HG02970 (cell line): ENCODE data around the gene PRRT1.

Experiments used
- ATAC-seq: cut with Tn5 transposase; IDR thresholded peaks from one replicate; pipeline ENCODE4 v1.9.1; 2021; ENCODE audit warnings: mild to moderate bottlenecking, moderate library complexity, moderate number of reproducible peaks; ENCODE audit not compliant: unreplicated experiment, low FRiP score

The PRRT1 gene

DNA sequence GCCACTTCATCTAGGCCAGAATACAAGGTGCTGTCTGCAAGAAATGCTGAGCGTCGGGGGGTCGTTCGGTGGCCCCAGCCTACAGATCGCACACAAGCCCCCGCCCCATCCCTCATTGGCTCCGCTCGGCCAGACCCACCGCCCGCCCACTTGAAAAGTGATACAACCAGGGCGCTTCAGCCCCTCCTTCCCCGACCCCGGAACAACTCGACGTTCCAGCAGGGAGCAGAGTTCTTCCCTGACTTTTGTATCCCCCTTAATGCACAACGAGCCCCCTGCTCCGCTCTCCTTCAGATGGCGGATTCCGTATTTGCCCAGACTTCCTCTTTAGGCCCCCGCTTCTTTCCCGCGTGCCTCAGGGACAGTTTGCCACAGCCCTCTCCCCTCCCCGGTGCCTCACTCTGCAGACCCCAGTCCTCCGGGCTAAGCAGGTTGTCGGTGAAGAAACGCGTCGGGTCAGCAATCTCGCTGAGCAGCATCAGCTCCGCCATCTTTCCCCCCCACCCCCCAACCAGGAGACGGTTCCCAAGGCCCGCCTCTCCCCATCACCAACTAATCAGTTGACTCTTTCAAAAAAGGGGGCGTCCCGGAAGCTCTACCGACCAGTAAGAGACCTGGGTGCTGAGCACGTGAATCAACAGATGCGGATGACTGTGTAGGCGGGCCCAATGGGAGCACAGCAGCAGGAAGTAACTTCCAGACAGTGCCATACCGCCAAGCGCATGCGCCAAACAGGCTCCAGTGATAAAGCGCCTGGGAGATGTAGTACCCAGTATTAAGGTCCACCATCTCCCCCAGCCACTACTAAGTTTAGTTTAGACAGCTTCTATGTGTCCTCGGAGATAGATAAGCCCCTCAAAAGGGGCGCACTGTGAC lies 23.8 kb downstream of the PRRT1 start, which contains the start of gene ATF6B:
TSS of gene ATF6B (minus strand) at position 530 of the 876 bp plus-strand sequence. CDS start at position 491, 39 bp downstream.
- peak; percentile 80 for ATAC-seq

DNA sequence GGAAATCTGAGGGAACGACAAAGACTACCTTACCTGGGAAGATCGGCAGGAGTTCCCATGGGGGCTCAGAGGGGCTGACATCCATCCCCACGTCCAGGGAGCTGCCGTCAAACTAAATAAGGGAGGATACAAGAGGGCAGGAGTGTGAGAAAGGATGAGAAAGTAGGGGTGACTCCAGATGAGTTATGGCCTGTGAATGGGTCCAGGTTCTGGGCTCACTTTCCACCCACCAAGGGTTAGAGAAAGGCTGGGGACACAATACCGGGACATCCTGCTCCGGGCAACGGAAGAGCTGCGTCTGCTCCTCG lies 24.4 kb downstream of the PRRT1 start:
- no peak for ATAC-seq

DNA sequence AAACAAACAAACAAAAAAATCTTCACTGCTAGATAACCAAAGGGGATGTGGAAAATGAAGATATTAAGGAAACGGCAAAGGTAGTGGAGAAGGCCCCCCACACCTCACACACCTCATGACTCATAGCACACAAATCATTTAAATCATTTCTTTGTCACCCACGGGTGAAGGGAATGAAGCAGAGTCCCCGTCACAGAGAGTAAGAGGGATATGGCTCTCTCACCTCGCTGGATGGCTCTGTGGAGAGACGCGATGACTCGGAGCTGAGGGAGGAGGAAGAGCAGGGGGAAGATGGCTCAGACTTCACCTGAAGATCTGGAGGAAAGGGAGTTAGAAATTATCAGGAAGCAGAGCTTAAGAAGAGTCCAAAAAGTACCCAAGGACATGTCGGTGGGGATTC lies 24.9 kb downstream of the PRRT1 start:
- ATAC-seq: no peak

DNA sequence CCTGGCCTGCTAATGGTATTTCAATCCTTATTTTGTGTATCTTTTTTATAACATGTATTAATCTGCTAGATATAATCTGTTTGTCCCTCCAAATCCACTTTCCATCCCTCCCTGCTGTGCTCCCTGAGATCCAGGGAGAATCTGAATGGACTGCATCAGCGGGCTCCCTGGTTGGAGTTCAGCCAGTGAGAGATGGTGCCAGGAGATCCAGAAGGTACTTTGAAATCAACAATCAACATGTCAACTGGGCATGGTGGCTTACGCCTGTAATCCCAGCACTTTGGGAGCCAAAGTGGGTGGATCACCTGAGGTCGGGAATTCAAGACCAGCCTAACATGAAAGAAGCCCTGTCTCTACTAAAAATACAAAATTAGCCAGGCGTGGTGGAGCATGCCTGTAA lies 28.1 kb downstream of the PRRT1 start:
- no peak for ATAC-seq

DNA sequence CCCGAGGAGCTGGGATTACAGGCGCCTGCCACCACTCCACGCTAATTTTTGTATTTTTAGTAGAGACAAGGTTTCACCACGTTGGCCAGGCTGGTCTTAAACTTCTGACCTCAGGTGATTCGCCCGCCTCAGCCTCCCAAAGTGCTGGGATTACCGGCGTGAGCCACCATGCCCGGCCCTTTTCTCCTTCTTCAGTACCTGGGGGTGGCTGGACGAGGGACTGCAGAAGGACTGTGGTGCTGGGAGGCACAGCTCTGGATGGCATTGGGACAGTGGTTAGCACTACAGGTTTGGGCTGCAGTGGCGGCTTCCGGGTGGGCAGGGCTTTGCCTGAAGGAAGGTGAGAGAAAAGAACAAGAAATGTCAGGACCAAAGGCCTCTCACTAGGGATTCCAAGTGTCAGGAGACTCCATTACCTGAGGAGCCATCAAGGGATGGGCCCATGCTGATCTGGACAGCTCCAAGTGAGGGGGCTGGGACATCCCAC lies 31.1 kb downstream of the PRRT1 start:
- ATAC-seq: no peak

DNA sequence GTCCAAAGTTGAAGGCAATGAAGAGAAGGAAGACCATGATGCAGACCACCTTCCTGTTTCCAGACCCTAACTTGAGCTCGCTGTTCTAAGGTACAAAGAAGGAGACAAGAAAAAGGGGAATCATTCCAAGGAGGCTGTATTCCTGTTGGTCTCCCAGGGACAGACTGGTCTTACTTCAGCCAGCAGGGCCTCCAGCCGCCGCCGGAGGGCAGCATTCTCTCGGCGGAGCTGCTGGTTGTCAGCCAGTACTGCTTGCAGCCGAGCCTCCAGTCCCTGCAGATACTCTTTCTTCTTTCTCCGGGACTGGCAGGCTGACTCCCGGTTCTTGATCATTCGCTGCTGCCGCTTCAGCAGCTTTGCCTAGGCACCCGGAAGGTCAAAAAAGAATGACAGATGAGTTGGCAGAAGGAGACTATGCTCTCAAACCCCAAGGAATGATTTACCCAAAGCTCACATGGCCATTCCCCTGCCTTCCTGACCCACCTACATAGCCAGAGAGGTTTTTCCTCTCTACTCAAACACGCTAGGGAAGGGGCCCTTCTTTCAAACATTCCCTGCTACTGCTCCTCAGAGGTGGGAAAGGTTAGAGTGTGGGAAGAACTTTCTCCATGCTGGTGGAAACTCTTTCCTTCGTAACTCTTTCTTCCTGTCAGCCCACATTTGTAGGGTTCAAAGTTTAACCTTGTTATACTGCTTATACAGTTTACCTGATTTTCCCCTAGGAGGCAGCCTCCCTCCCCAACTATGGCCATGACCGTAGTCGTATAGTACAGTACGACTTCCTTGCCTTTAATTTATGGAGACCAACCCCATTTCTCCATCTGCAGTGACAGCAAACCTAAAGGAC lies 32.7 kb downstream of the PRRT1 start:
- no peak for ATAC-seq

DNA sequence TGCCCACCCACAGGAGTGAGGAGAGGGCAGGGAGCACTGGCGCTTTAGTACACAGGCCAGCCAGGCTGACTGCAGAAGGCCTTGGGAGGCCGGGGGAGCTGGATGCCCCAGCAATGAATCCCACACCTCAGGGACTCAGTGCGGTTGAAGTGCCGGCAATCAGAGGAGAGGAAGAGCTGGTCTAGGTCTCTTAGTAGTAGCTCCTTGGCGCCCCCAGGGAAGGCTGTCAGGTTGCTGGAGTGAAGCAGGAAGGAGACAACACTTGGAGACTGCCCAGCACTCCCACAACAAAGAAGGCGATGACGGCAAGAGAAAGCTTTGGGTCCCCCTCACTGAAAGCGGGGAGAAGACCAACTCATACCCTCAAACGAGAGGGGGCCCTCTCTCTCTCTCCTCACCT lies 34.3 kb downstream of the PRRT1 start:
- ATAC-seq: no peak

DNA sequence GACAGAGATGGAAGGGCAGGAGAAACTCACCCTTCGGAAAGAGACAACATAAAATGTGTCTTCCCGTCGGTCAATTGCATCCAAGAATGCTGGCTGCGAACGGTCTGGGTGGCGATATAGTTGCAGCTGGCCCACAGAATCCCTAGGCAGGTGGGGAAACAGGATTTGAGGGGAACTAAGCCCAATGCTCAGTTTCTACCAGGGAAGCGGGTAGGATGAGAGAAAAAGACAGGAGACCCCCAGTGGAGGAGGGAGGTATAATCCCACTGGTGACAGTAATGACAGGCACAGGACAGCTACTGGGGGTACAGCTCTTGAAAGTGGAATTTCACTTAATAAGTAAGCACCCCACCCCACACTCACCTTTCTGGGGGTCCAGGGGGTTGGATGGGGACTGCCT lies 35.1 kb downstream of the PRRT1 start:
- ATAC-seq: no peak

DNA sequence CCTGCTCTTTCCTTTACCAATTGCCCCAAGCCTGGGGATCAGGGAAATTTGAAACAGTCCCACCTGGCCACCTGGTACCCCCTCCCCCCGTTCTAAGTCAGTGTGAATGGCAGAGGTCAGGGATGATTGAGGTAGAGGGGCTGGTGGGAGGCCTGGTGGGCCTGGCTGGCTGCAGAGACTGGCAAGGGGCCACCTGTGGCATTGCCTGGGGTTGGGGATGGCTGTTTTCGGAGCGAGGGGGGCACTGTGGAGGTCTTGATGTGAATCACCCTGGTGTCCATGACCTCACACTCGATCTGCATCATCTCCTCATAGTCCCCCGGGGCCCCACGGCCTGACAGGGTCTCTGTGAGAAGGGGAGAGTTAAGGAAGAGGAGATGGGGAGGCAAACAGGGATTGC lies 36.1 kb downstream of the PRRT1 start:
- no peak for ATAC-seq

DNA sequence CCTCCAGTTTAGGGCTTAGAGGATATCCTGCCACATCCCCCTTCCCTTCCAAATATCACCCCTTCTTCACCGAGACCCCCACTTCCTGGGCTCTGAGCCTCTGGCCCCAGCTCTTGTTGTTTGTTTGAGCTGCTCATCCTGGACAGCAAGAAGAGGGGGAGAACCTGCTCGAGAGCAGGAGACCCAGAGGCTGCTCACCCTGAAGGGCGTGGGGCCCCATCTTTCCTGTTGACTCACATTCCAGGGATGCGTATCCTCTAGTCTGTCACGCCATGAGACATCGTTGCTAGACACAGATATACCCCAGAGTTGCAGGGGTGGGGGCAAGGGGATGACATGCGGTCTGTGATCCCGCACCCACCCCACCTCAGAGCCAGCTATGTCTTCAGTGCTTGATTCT lies 36.9 kb downstream of the PRRT1 start:
- ATAC-seq: no peak

DNA sequence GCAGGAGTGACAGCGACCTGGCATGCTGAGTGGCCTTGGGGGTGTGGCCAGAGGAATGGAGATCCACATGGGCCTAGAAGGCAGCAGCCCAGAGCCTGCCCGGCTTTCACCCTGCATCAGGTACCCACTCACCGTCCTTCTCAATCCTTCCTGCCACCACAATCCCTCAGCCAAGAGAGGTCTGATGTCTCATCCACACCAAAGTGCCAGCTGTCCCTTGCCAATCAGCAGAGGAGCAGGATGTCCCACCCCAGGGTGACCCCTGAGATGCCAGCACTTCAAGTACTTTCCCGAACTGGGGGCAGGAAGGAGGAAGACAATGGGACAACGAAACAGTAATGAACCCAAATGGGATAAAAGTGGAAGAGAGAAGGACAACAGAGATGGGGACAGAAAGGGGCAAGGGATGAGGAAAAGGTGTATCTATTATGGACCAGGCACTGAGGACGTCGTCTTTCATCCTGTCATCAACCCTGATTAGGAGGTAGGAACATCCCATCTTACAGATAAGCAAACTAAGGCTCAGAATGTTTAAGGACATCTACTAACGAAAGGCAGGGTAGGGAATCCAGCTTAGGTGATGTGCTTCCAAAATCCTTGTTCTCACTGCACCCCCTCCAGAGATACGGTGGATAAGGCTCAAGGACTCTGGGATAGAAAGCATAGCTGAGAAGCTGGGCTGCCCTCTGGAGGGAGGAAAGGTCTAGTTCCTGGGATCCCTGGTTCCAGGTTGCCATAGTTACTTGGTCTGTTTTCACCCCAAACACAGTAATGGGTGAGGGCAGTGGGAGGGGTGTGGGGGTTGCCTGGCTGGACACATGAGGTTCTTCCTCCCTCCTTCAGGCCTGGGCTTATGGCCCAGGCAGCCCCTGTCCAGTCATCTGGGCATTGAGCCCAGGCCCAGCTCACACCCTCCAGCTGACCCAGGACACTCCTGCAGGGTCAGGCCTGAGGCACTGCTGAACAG lies 38.1 kb downstream of the PRRT1 start:
- ATAC-seq: no peak

DNA sequence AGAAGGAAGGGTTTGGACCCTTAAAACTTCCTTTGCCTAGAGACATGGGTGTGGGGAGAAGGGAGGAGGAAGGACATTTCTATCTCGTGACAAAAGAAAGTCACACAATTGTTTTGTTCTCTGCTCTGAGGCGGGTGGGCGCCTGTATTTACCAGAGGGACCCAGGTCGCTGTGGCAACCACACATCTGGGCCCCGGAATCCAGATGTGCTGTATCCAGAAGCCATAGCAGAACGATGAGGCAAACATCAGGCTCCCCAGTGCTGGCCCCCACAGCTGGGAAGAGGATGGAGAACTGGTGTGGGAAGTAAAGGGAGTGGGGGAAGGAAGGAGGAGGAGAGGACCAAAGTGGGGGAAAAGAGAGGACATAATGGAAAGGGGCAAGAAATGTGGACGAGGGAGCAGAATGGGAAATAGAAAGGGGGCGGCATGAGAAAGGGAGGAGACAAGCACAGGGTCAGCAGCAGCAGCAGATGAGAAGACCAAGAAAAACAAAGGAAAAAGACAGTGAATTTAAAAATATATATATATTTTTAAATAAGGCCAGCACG lies 39.2 kb downstream of the PRRT1 start:
- ATAC-seq: no peak

DNA sequence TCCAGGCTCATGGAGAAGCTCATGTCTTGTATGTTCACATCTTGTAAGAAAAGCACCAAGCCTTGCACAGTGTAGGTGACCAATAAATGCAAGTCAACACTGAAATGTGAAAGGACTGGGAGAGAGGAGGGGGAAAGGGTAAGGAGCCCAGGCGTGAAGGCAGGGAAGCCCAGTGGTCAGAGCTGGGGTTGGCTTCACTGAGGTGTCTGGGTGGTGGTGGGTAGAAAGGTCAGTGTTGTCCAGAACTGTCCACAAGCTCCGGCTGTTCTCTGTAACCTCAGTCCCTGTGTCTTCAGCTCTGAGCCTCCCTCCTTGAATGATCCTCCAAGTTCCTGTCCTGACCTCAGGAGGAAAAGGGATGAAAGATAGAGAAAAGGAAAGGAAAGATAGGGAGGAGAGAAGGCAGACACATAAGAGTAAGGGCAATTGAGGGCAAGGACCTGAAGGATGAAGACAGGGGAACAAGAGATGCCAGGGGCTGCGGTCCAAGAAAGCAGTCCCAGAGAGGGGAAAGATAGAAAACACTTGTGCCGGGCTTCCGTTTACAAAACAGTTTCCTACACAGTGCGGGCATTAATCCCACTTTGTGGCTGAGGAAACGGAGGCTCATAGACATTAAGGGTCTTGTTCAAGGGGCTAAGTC lies 40.2 kb downstream of the PRRT1 start:
- no peak for ATAC-seq

DNA sequence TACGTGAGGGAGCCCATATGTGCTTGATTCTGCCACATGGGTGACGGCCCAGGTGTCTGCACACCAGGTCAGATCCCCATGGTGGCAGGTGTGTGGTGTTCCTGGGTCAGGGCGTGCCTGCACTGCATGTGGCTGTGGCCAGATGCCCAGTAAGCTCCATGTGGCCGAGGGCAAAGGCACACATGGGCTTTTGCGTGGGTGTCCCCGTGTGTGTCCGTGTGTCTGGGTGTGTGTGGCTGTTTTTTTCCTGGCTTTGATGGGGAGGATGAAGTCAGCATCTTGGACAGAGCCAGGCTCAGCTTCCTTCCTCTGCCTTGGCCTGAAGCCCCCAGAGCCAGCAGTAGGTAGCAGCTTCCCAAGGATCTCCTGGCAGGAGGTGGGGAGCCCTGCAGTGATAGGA lies 41.1 kb downstream of the PRRT1 start:
- ATAC-seq: no peak

DNA sequence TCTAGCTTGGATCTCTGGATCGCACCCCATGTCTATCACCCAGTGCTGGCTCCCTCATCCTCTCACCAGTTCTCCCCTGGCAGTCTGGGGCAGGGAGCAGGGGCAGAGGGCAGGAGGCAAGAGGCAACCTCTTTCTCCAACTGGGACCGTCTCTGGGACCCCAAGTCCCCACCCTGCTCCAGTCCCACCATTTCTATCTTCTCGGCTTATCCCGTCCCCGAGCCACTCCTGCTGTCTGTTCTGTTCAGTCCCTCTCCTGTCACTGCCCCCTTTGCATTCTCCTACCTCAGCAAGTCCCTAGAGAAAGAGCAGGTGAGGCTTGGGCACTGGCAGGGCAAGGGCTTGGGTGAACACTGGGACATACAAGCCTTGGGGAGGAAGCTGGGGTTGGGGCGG lies 42.0 kb downstream of the PRRT1 start:
- no peak for ATAC-seq

DNA sequence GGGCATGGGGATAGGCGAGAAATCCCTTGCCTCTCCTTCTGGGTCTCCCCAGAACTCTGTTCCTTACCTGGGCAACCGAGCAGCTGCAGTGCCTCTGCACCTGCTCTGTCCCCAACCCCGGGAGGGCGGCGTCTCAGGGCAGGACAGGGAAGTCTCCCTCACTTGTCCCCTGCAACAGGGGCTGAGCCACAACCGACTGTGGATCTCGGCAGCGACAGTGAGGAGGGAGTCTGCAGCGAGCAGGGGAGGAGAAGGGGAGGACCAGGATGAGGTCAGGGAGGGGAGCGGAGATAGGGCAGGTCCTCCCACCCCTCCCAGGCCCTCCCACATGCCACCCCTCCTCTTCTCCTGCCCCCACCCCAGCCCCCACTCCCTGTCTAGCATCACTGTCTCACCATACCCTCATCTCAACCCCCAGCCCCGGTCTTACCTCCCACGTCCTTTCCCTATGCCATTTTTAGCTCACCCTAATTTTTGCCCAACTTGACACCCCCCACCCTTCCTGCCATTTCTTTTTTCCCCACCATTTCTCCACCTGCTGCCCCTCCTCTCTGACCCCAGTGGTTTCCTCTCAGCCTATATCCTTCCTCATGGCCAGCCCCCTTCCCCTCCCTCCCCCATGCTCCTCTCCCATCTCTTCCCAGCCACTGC lies 42.5 kb downstream of the PRRT1 start, which contains the start of gene TNXB:
TSS of gene TNXB (minus strand) at position 225 of the 651 bp plus-strand sequence. CDS start 11,140 bp downstream, outside the sequence.
- ATAC-seq: no peak

DNA sequence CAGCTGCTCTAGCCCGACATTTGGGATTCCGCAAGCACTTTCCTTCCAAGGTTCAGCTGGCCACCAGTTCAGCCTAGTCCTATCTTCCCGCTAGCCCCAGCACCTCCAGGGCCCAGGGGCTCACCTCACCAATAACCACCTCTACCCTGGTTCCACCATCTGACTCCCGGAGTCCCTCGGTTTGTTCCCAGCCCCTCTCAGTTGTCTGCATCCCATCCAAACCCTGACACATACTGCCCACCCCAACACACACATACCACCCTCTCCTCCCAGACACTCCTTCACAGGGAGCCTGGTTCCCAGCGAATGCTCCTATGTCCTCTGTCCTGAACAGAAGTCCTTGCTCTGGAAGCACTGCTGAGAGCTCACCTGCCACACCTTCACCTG lies 43.0 kb downstream of the PRRT1 start:
- no peak for ATAC-seq

DNA sequence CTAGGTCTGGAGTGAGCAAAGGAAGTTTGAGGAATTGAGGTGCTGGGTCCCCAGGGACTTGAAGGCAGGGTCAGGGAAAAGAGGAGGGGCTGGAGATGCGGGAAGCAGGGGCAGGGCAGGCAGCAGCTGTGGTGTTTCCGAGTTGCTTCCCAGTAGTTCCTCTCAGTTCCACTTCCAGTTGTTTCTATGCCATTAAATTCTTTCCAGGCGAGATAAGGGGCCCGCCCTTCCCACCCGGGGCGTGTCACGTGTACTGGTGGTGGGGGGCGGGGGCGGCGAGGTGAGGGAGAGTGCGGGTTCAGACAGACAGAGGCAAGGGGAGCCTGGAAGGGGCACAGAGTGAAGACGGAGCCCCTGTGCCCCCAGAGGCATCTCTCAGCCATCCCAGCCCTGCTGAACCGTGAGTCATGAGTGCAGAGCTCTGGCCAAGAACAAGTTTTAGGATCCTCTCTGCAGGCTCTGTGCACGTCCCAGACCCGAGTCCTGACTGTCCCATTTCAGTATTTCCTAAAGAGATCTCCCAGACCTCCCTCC lies 43.6 kb downstream of the PRRT1 start:
- ATAC-seq: no peak

DNA sequence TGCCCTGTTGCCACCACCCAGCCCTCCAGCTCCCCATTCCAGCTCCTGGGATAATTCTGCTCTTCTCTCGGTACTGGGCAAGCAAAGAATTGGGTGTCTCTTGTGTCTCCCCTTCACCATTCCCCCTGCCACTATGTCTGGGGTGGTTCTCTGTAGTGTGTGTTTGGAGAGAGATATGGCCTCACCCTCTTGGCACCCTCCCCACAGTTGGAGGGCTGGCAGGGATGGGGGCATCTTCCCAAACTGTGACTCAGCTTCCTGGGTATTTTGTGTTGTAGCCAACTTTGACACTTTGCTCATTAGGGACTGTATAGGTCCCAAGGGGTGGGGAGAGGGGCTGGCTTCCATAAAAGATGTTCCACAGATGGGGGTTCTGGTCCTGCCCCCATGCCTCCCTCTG lies 44.3 kb downstream of the PRRT1 start:
- no peak for ATAC-seq
